Right hindlimb (tissue), 1 donor: ENCODE measurements around the gene PGLYRP1.

ENCODE experiments used
- DNase-seq: peaks from one replicate; pipeline ENCODE4 v3.0.0-alpha.2; 2018

Gene PGLYRP1

DNA sequence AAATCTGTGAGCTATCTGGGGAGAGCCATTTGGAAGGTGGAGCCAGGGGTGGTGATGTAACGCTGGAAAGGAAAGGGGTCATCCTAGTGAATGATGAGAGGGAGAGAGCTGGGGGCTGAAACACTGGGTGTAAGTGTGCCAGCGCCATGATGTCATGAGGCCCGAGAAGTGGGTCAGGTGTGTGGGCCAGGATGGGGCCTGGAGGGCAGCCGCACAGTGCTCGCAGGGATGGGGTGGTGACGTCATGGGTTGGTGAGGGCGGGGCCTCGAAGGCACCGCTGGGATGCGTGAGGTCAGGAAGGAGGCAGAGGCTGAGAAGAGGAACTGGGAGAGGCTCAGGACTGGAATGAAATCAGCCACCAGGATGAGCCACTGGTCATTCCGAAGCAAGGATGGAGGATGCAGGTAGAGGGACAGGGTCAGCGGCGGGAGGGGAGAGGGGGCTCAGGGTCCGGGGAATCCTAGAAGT, 23.2 kb downstream of the PGLYRP1 start:
- DNase-seq = peak; percentile 38

DNA sequence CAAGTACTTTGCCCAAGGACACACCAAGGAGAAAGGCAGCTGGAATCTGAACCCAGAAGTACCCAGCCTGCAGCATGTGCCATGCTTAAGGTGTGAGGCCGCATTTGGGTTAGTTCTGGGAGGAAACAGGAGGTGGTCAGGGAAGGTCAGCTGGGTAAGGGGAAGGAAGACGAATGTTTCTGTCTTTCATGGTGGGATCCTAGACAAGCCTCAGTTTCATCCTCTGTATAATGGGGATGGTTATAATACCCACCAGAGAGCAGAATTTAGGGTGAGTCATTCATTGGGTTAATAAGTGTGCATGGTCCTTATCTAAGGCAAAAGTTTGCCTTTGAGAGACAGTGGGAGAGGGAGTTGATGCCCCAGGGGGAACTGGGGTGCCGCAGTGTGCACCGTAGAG, 24.0 kb downstream of the PGLYRP1 start:
- DNase-seq = no peak

- DNase-seq = no peak
Measured at GRCh38 chr19:45996933-45997332, 25.9 kb downstream of the PGLYRP1 start.

- no peak for DNase-seq
Measured at GRCh38 chr19:45995715-45996385, 27.0 kb downstream of the PGLYRP1 start.

DNA sequence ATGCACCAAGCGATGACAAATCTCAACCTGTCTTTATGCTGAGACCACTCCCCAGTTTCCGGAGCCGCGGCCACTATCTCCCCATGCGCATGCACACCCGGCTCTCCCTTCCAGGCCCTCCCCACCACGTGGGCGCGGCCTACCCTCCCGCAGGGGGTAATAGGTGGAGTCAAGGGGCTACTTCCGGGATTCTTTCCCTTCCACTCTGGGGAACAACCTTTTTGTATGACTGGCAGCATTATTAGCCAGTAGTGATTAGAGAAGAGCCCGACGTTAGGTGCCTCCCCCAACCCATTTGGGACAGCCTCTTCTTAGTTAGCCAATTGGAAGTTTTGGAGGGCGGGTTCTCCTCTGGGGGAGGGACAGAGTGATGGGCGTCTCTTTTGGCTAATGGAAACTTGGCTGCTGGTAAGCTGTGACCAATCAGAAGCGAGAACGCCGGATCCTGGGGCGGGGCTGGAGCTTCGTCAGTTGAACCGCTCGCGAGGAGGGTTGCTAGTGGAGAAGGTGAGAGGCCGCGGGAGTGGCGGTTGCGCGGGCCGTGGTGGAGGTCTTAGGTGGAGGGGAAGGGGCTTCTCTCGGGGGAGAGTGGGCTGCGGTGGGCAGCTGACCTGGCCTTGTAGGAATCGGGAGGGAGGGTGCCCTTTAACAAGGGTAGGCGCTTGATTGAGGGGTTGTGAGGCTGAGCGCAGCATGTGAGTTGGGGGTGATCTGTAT, 27.7 kb downstream of the PGLYRP1 start, which contains the start of gene CCDC61:
CCDC61 (plus strand) TSS at position 470 of the 717 bp plus-strand sequence. CDS start 7,552 bp downstream, outside the sequence.
- DNase-seq = peak; percentile 98

- no peak for DNase-seq
Measured at GRCh38 chr19:45994456-45994997, 28.3 kb downstream of the PGLYRP1 start.

GRCh38 chr19:45990113-45990728, 32.6 kb downstream of the PGLYRP1 start:
- no peak for DNase-seq

GRCh38 chr19:45985321-45985720, 37.5 kb downstream of the PGLYRP1 start:
- DNase-seq = no peak

DNA sequence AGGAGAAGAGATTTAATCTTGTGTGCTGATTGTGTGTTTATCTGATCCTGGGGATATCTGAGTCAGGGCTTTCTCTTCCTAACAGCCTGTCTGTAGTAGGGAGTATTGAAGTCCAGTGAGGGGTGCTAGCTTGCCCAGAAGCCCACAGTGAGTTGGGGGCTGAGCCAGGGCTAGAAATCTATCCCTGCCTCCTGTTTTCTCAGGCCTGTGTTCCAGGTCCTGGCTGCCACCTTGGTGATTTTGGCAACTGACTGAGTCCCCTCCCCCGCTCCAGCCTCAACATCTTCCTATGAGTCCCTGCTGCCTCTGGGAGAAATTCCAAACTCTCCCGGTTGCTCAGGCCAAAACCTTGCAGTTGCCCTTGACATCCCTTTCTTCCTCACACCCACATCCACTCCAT, 41.5 kb downstream of the PGLYRP1 start:
- no peak for DNase-seq

- DNase-seq = no peak
Measured at GRCh38 chr19:45978156-45978555, 44.7 kb downstream of the PGLYRP1 start.

DNA sequence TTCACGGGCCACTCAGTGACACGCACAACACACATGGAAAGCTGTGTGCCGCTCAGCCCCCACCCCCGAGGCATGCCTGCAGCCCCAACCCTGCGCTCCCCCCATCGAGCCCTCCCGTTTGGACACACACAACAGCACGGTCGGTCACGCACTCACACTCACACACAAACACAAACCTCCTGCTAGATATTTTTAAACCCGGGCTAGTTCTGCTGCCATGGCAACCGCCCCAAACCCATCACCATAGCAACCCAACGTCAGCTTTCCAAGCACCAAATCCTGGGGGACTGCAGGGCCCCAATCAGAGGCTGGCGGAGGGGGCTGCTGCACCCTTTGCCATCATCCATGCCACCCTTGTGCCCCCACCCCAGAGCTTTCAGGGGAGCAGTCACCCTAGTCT, 46.7 kb downstream of the PGLYRP1 start:
- DNase-seq = peak; percentile 28

DNA sequence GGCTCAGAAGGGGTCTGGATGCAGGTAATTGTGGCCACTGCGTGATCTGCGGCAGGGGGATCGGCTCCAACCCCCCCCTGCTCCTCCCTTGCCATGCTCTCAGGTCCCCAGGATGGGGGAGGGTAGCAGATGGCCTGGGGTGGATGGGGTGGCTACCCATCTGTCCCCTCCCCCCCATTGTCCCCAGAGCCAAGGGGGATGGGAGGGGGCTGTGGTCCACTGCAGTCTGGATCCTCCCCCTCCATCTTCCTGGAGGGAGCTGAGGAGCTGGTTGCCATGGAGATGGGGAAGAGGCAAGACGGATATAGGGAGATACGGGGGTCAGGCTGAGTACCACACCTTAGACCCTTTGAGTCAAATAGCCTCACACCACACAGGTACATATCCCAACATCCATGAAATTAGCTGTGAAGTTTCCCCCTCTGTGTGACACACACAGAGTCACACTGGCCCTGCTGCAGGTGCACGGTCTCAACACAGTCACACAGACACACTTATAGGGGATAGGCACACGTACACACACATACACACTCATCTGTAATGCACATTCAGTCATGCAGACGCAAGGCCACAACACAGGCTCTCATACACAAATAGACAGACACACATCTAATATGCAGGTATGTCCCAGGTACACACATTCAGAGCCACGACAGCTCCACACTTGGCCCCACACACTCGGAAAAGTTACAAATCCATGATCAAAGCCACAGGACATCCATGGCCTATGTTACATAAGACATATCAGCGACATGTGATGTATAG, 47.4 kb downstream of the PGLYRP1 start:
- DNase-seq = no peak

DNA sequence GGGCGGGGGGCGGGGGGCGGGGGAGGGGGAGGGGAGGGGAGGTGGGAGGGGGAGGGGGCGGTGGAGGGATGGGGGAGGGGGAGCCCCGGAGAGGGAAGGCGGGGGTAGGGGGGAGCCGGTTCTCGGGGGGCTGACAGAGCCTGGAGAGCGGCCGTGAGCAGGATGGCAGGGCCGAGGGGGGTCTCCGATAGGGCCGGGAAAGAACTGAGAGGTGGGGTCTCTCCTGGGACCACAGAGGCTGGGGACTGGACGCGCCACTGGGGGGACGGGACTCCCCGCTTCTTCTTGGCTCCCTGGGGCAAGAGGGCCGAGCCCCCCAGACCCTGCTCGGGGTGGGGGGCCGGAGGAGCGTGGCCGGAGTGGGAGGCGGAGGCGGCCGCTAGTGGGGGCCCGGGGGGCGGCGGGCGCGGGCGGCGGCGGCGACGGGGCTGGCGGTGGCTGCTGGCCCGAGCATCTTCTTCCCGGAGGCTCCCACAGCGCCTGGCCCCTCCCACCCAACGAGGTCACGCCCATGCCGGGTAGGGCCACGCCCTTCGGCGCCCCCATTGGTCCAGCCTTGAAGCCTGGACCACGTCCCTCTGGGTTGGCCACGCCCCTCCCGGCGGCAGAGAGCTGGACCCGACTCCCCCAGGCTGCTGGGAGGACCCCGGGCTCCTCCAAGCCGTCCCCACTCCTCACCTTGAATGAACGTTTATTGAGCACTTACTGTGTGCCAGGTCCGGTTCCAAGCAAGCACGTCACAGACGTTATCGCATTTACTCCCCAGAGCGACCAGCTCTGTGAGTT, 49.1 kb downstream of the PGLYRP1 start, which contains the start of gene NOVA2:
NOVA2 (minus strand) TSS at position 313 of the 786 bp plus-strand sequence. CDS start 514 bp downstream, outside the sequence.
- peak; percentile 62 for DNase-seq

GRCh38 chr19:45972947-45973540, 49.8 kb downstream of the PGLYRP1 start:
- DNase-seq = no peak

DNA sequence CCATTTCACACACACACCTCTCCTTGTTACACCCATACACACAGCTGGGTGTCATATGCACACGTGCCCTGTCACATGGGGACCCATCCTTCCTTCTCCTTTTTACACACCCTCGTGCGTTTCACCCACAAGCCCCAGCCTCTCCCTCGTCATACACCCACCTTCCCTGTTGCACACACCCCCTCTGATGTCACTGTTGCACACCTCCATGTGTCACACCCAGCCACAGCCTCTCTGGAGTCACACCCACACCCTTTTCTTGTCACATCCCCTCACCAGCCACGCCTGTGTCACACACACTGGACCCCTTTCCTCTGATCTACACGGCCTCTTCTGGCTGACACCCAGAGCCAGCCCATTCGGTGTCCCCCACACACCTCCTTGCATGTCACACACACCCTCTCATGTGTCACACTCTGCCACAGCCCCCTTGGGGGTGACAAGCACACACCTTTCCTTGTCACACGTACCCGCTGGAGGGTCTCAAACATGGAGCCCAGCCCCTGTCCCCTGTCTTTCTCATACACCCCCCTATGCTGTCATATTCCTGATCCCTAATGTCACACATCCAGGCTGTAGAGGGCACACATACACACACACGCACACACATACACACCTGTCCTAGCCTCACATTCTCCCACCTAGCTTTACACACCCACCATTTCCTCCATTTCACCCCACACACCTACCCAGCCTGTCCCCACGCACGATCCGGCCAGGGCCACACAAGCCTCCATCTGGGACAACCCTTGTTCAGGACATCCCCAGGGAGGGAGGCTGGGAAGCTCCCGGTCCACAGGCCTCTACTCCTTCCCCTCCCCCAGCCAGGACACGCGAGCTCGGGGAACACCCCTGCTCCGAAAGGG, 50.5 kb downstream of the PGLYRP1 start:
- DNase-seq = peak; percentile 22

GRCh38 chr19:45971260-45971902, 51.5 kb downstream of the PGLYRP1 start:
- no peak for DNase-seq

- DNase-seq = no peak
Measured at GRCh38 chr19:45969676-45970075, 53.2 kb downstream of the PGLYRP1 start.
